Fibroblast of mammary gland (primary cell): ENCODE data around the gene BRPF1.

Source experiments
- DNase-seq: peaks from one replicate; pipeline ENCODE4 v3.0.0-alpha.2; 2010; ENCODE audit warnings: low read depth
- H3K4me3 ChIP-seq: 2 replicates; pipeline ENCODE4 v1.5.1; 2011; ENCODE audit warnings: low read depth, mild to moderate bottlenecking, low read length, moderate library complexity; ENCODE audit not compliant: control insufficient read depth
- TF ChIP-seq, protein P1 (sequence below): conservative IDR thresholded peaks from 2 replicates; pipeline ENCODE4 v1.5.1; 2011; ENCODE audit warnings: low read depth, low read length, inconsistent platforms; ENCODE audit not compliant: control insufficient read depth, insufficient read depth

Gene BRPF1

DNA sequence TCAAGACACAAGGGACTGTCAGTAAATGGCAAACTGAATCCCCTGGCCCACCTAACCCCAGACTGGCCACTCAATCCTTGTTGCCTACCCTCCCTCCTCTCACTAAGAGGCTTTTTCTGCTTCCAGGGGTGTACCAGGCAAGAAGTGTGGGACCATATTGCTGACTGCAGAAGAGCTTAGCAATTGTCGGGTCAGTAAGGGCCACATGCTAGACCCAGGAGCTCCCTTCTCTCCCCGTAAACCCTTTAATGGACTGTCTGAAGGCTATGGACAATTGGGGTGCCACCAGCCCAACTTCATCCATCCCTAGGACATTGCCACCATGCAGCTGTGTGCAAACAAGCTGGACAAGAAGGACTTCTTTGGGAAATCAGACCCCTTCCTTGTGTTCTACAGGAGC lies 19.1 kb upstream of the BRPF1 start:
- no peak overlapping the region for H3K4me3 ChIP-seq
- DNase-seq = no peak
- TF ChIP-seq, protein P1, sequence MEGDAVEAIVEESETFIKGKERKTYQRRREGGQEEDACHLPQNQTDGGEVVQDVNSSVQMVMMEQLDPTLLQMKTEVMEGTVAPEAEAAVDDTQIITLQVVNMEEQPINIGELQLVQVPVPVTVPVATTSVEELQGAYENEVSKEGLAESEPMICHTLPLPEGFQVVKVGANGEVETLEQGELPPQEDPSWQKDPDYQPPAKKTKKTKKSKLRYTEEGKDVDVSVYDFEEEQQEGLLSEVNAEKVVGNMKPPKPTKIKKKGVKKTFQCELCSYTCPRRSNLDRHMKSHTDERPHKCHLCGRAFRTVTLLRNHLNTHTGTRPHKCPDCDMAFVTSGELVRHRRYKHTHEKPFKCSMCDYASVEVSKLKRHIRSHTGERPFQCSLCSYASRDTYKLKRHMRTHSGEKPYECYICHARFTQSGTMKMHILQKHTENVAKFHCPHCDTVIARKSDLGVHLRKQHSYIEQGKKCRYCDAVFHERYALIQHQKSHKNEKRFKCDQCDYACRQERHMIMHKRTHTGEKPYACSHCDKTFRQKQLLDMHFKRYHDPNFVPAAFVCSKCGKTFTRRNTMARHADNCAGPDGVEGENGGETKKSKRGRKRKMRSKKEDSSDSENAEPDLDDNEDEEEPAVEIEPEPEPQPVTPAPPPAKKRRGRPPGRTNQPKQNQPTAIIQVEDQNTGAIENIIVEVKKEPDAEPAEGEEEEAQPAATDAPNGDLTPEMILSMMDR = no peak

DNA sequence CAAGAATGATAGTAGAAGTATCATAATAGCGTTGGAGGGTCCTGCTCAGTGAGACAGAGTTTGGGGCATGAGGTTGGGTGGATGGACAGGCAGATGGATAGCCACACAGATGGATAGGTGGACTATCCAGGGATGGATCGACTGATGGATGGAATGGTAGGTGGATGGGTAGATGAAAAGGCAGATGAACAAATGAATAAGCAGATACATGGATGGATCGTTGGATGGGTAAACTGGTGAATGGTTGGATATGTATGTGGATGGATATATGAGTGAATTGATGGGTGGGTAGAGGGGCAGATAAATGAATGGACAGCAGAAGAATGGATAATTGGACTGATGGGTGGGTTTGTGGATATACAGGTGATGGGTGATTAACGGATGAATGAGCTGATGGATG lies 18.4 kb upstream of the BRPF1 start:
- DNase-seq = no peak
- H3K4me3 ChIP-seq = no peak overlapping the region
- TF ChIP-seq, protein P1 = no peak

DNA sequence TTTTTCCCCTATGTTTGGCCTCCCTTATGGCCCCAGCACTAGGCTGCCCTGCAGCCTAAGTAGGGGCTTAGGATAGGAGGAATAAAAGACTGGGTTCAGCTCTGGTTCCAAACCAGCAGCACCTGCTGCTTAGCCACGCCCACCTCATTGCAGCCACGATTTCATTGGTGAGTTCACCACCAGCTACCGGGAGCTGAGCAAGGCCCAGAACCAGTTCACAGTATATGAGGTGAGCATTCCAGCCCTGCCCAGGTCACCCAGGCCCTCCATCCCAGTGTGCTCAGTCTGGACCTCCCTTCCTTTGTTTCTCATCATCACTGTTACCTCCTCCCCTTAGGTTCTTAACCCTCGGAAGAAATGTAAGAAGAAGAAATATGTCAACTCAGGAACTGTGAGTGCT lies 16.4 kb upstream of the BRPF1 start:
- TF ChIP-seq, protein P1 = no peak
- no peak for DNase-seq
- H3K4me3 ChIP-seq = no peak overlapping the region

DNA sequence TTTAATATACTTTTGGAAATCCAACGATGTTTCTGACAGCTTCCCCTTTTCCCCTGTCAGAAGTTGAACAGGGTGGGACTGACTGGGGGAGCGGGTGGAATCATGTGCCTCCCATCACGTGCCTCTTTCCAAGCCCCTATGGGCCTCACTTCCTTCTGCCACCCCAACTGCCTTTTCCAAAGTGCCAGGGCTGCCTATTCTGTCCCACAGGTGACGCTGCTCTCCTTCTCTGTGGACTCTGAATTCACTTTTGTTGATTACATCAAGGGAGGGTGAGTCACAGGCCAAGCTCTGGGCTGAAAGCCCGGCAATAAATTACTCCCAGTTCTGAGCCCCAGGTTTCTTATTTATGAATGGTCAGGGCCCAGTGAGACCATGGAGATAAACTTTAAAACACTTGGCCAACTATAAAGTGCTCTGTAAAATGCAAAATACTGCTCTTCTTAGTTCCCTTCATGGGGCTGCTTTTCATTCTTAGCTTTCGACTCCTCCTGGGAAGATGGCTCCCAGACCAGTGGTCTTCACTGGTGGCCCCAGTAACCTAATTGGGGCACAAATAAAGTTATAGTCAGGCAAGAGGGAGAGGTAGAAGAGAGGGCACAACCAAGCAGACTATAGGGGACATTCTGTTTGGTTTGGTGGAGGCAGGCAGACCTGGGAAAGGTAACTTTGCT lies 15.6 kb upstream of the BRPF1 start:
- no peak overlapping the region for H3K4me3 ChIP-seq
- TF ChIP-seq, protein P1 = peak; percentile 94
- DNase-seq = peak; percentile 86

DNA sequence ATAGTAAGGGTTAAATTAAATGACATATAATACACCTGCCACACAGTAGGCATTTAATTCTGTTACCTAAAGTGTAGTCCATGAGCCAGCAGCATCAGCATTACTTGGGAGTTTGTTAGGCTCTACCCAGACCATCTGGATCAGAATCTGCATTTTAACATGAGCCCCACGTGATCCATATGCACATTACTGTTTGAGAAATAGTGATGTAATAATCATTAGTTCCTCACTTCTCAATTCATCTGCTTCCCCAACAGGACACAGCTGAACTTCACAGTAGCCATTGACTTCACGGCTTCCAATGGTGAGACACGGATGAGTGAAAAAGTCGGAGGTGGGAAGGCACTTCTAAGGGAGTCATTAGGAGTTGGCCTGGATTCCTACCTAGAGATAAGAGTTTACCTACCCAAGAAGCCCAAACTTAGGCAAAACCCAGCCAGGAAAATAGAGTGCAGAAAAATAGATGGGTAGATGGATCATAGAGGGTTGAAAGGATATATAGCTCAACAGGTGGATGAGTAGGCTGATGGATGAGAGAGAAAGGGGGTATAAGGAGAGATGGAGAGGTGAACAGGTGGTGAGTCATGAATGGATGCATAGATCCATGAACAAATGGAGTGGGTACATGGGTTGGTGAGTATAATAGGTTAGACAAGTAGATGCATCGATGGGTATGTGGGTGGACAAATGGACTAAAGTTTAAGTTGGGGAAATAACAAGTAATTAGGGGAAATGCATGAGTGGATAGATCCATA lies 14.6 kb upstream of the BRPF1 start:
- no peak overlapping the region for H3K4me3 ChIP-seq
- no peak for DNase-seq
- TF ChIP-seq, protein P1 = no peak

DNA sequence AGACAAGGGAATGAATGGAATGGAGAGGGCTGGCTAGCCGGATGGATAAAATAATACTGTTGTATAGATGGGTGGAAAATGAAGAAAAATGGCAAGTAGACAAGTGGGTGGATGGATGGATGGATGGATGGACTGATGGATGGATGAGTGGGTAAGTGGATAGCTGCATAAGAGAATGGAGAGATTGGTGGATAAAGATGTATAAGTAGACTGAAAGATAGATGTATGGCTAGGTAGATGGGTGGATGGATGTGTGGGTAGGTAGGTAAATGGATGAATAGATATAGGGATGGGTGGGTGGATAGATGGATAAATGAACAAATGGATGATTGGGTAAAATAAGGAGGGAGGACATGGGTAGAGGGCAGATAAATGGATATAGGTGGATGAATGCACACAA lies 14.0 kb upstream of the BRPF1 start:
- no peak for DNase-seq
- TF ChIP-seq, protein P1 = no peak
- H3K4me3 ChIP-seq = no peak overlapping the region

DNA sequence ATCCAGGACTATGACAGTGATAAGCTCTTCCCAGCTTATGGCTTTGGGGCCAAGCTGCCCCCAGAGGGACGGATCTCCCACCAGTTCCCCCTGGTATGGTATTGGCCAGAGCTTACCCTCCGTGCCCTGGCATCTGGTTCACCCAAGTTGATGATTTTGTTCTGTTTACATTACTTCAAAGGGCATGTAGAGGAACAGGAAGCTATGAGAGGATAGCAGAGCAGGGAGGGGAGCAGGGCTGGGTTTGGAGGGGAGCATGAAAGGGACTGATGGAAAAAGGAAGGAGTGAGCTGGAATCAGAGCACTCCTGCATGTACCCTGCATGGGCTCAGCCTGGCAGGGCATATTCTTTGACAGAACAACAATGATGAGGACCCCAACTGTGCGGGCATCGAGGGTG lies 13.4 kb upstream of the BRPF1 start:
- H3K4me3 ChIP-seq = no peak overlapping the region
- TF ChIP-seq, protein P1 = no peak
- no peak for DNase-seq
